Loucy (cell line): ENCODE results near the gene EEFSEC.

ENCODE experiments used
- H2AFZ ChIP-seq: fragments of 200-600 bp; sonication (generic); 2 replicates; pipeline ENCODE4 v1.6.0; 2016; ENCODE audit warnings: antibody characterized with exemption, mild to moderate bottlenecking, low read length, moderate library complexity
- H3F3A ChIP-seq: fragments of 200-600 bp; 2 replicates; pipeline ENCODE4 v1.6.0; 2016; ENCODE audit warnings: antibody characterized with exemption, low read depth, mild to moderate bottlenecking
- H3K27me3 ChIP-seq: fragments of 200-600 bp; sonication (generic); 2 replicates; pipeline ENCODE4 v1.6.1; 2014; ENCODE audit warnings: low read length, mild to moderate bottlenecking; ENCODE audit not compliant: insufficient read depth, poor library complexity, severe bottlenecking
- H3K36me3 ChIP-seq: fragments of 200-600 bp; sonication (generic); 2 replicates; pipeline ENCODE4 v1.6.1; 2016; ENCODE audit warnings: low read length; ENCODE audit not compliant: insufficient read depth
- H3K4me1 ChIP-seq: fragments of 200-600 bp; sonication (generic); 2 replicates; pipeline ENCODE4 v1.5.1; 2014; ENCODE audit warnings: low read length, mild to moderate bottlenecking; ENCODE audit not compliant: insufficient read depth, poor library complexity, severe bottlenecking
- H3K4me2 ChIP-seq: fragments of 200-600 bp; sonication (generic); 2 replicates; pipeline ENCODE4 v1.6.0; 2014; ENCODE audit warnings: antibody characterized with exemption, low read length, low read depth, mild to moderate bottlenecking; ENCODE audit not compliant: poor library complexity, severe bottlenecking
- H3K4me3 ChIP-seq: fragments of 200-600 bp; sonication (generic); 2 replicates; pipeline ENCODE4 v1.5.1; 2014; ENCODE audit warnings: low read length, mild to moderate bottlenecking, mixed read lengths; ENCODE audit not compliant: poor library complexity, severe bottlenecking
- H3K79me2 ChIP-seq: fragments of 200-600 bp; sonication (generic); 2 replicates; pipeline ENCODE4 v1.6.1; 2014; ENCODE audit warnings: low read length; ENCODE audit not compliant: insufficient read depth
- H3K9ac ChIP-seq: fragments of 200-600 bp; sonication (generic); 2 replicates; pipeline ENCODE4 v1.6.0; 2014; ENCODE audit warnings: mild to moderate bottlenecking, low read depth, low read length, moderate library complexity; ENCODE audit not compliant: poor library complexity, severe bottlenecking
- H3K9me2 ChIP-seq: fragments of 200-600 bp; sonication (generic); replicated peaks from 2 replicates; pipeline ENCODE4 v1.6.1; 2016; ENCODE audit warnings: low read depth, low read length, mixed read lengths
- H3K9me3 ChIP-seq: fragments of 200-600 bp; sonication (generic); 2 replicates; pipeline ENCODE4 v1.6.1; 2014; ENCODE audit warnings: mild to moderate bottlenecking, antibody characterized with exemption, low read length, low read depth; ENCODE audit not compliant: insufficient read depth
- H4K20me1 ChIP-seq: fragments of 200-600 bp; sonication (generic); 2 replicates; pipeline ENCODE4 v1.6.0; 2014; ENCODE audit warnings: antibody characterized with exemption, low read length, mild to moderate bottlenecking; ENCODE audit not compliant: insufficient read depth, poor library complexity, severe bottlenecking
- CTCF ChIP-seq: fragments of 200-600 bp; sonication (generic); conservative IDR thresholded peaks from 2 replicates; pipeline ENCODE4 v1.5.1; 2014; ENCODE audit warnings: mild to moderate bottlenecking, antibody characterized with exemption, low read length
- EZH2phosphoT487 ChIP-seq: fragments of 200-600 bp; IDR thresholded peaks from 2 replicates; pipeline ENCODE4 v1.6.1; 2018; ENCODE audit warnings: antibody characterized with exemption, mild to moderate bottlenecking, moderate library complexity, borderline replicate concordance

Gene EEFSEC

GRCh38 chr3:128366136-128366535 lies 212.9 kb downstream of the EEFSEC start:
- Histone ChIP-seq H3K4me2 (no peak overlapping the region), H3F3A (0 out of 2 replicates have a peak, but pooled peaks cover 5% of the 10 kb centered on the region), H3K36me3 (peaks cover 5% of the 10 kb centered on the region; the same call in 1 of the 2 replicates), H3K4me1 (peaks cover 35% of the 10 kb centered on the region), H3K9me2 (no peaks in the 10 kb centered on the region), H3K27me3 (no peaks in the 10 kb centered on the region), H3K4me3 (no peak overlapping the region), H3K9me3 (no peaks in the 10 kb centered on the region), H3K79me2 (no peaks in the 10 kb centered on the region), H4K20me1 (no peaks in the 10 kb centered on the region), H2AFZ (no peak overlapping the region), H3K9ac (no peak overlapping the region)
- TF ChIP-seq EZH2phosphoT487: no peak
- TF ChIP-seq CTCF: no peak

GRCh38 chr3:128366652-128367051 lies 213.4 kb downstream of the EEFSEC start:
- peaks cover 40% of the 10 kb centered on the region for H3K4me1 ChIP-seq
- no peak overlapping the region for H3K4me2 ChIP-seq
- no peaks in the 10 kb centered on the region for H3K27me3 ChIP-seq
- peaks cover 5% of the 10 kb centered on the region; the same call in 1 of the 2 replicates for H3K36me3 ChIP-seq
- no peaks in the 10 kb centered on the region for H3K79me2 ChIP-seq
- H3K9me2 ChIP-seq: no peaks in the 10 kb centered on the region
- no peak overlapping the region for H3K4me3 ChIP-seq
- H4K20me1 ChIP-seq: no peaks in the 10 kb centered on the region
- no peak for TF ChIP-seq EZH2phosphoT487
- H3K9ac ChIP-seq: no peak overlapping the region
- H2AFZ ChIP-seq: no peak overlapping the region
- H3F3A ChIP-seq: 0 out of 2 replicates have a peak, but pooled peaks cover 5% of the 10 kb centered on the region
- no peaks in the 10 kb centered on the region for H3K9me3 ChIP-seq

- H3K9me3 ChIP-seq: no peaks in the 10 kb centered on the region
- 0 out of 2 replicates have a peak, but pooled peaks cover 5% of the 10 kb centered on the region for H3F3A ChIP-seq
- no peaks in the 10 kb centered on the region for H4K20me1 ChIP-seq
- H3K4me2 ChIP-seq: no peak overlapping the region
- H3K4me1 ChIP-seq: peaks cover 46% of the 10 kb centered on the region
- no peaks in the 10 kb centered on the region for H3K27me3 ChIP-seq
- TF ChIP-seq EZH2phosphoT487: no peak
- TF ChIP-seq CTCF: no peak
- H3K79me2 ChIP-seq: no peaks in the 10 kb centered on the region
- no peaks in the 10 kb centered on the region for H3K9me2 ChIP-seq
- no peak overlapping the region for H3K9ac ChIP-seq
- no peak overlapping the region for H2AFZ ChIP-seq
- no peak overlapping the region for H3K4me3 ChIP-seq
- H3K36me3 ChIP-seq: peaks cover 5% of the 10 kb centered on the region; the same call in 1 of the 2 replicates
Observed at GRCh38 chr3:128367221-128367620, 213.9 kb downstream of the EEFSEC start.

GRCh38 chr3:128367761-128368160 lies 214.5 kb downstream of the EEFSEC start:
- H3K9me2 ChIP-seq: no peaks in the 10 kb centered on the region
- H3K79me2 ChIP-seq: no peaks in the 10 kb centered on the region
- no peaks in the 10 kb centered on the region for H3K9me3 ChIP-seq
- H3K27me3 ChIP-seq: no peaks in the 10 kb centered on the region
- TF ChIP-seq CTCF: no peak
- no peak for TF ChIP-seq EZH2phosphoT487
- H3K4me2 ChIP-seq: no peak overlapping the region
- H4K20me1 ChIP-seq: no peaks in the 10 kb centered on the region
- no peak overlapping the region for H2AFZ ChIP-seq
- H3K36me3 ChIP-seq: peaks cover 2% of the 10 kb centered on the region; the same call in 1 of the 2 replicates
- no peak overlapping the region for H3K9ac ChIP-seq
- peaks cover 51% of the 10 kb centered on the region for H3K4me1 ChIP-seq
- H3F3A ChIP-seq: 0 out of 2 replicates have a peak, but pooled peaks cover 5% of the 10 kb centered on the region
- H3K4me3 ChIP-seq: no peak overlapping the region
